ENCODE results near the gene PTPN6. TPM values are rescaled to one million over a fixed set of nuclear protein-coding genes. Genes with fewer than 3 reads are reported as not detected.

PTPN6 gene
- total RNA-seq, 1 experiment from 2014 or later = 19.8 TPM

DNA sequence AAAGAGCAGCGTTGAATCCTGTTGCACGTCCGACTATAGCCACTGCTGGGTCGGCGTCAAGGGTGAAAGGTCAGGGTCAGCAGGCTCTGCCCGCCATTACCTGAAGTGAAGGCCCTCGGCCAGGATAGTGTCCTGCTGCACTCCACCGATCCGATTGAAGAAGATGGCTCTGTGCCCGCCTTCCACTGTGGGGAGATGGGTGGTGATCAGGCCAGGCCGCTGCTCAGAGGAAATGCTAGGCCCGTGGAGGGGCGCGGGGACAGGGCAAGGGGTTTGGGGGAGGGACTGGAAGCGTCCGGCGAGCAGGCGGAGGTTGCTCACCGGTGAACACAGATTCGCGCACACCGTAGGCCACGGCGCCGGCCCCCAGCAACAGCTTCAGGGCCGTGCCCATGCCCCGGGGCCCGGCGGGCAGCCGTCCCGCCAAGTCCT lies 19.0 kb downstream of the PTPN6 start:
- Histone ChIP-seq H3K4me1 (ENCODE audit: insufficient read depth, low read length) (no peaks in the 10 kb centered on the region), H4K8ac (replicated peaks; ENCODE audit: insufficient read length, low read depth, low read length) (no peak overlapping the region), H4K20me1 (ENCODE audit: control insufficient read depth, insufficient read depth, insufficient read length) (peaks cover 1% of the 10 kb centered on the region), H3K79me1 (ENCODE audit: insufficient read depth, low read depth, low read length, poor library complexity, severe bottlenecking) (peaks cover 7% of the 10 kb centered on the region), H2BK120ac (ENCODE audit: low read depth, low read length, poor library complexity, severe bottlenecking) (peak overlapping the region; percentile 71), H3K27me3 (ENCODE audit: insufficient read depth, low read length) (no peaks in the 10 kb centered on the region), H3K23me2 (ENCODE audit: insufficient read length, low read depth, low read length, poor library complexity, severe bottlenecking) (peaks cover 4% of the 10 kb centered on the region), H4K91ac (ENCODE audit: insufficient read length, low read depth, low read length) (no peak overlapping the region), H3T11ph (ENCODE audit: low read length) (no peak overlapping the region), H3K18ac (ENCODE audit: insufficient read length, low read depth, low read length) (peak overlapping the region; percentile 83), H3K9ac (ENCODE audit: extremely low read depth, insufficient read length, low read length) (peak overlapping the region; percentile 97), H2AFZ (ENCODE audit: low read length) (no peak overlapping the region), H3K27ac (ENCODE audit: insufficient read length, low read depth, low read length) (peak overlapping the region; percentile 2), H3K23ac (ENCODE audit: insufficient read length, low read depth, low read length) (no peak overlapping the region), H2BK5ac (ENCODE audit: insufficient read length, low read length) (peak overlapping the region; percentile 36), H3K14ac (ENCODE audit: insufficient read depth, low read length) (peak overlapping the region; percentile 87), H3K4ac (ENCODE audit: low read depth, low read length) (no peak overlapping the region), H4K5ac (ENCODE audit: insufficient read length, low read depth, low read length) (peak overlapping the region; percentile 83), H3K79me2 (ENCODE audit: insufficient read depth, low read length) (peaks cover 15% of the 10 kb centered on the region; the same call in 1 of the 2 replicates), H3K9me3 (ENCODE audit: control insufficient read depth, low read depth, low read length) (no peaks in the 10 kb centered on the region), H3K56ac (ENCODE audit: insufficient read length, low read depth, low read length) (peak overlapping the region; percentile 13), H2BK20ac (ENCODE audit: low read depth, low read length, poor library complexity, severe bottlenecking) (no peak overlapping the region), H3K4me2 (ENCODE audit: insufficient read depth, insufficient read length, low read length) (peak overlapping the region; percentile 99), H2AK5ac (ENCODE audit: insufficient read length, low read length) (no peak overlapping the region), H2BK15ac (ENCODE audit: low read depth, low read length) (no peak overlapping the region), H2BK12ac (ENCODE audit: insufficient read length, low read depth, low read length) (no peak overlapping the region)
- no CpG with 5 or more reads among the region's 31 CpGs for WGBS (ENCODE audit: extremely low coverage, insufficient read length, low lambda C conversion rate)
- H3K4me1 Mint-ChIP-seq = peaks cover 25 to 34% of the 10 kb centered on the region in 2 experiments
- no peaks in the 10 kb centered on the region for H3K27me3 Mint-ChIP-seq (ENCODE audit: low read depth)
- H3K9me3 Mint-ChIP-seq = no peaks in the 10 kb centered on the region; a peak in 2 of 5 replicates
- peak overlapping the region; percentile 96 to 99 (median 99) for H3K27ac Mint-ChIP-seq
- no peak for DNase-seq
- peak overlapping the region; percentile 100 for H3K4me3 Mint-ChIP-seq
- peaks cover 46 to 77% (median 75%) of the 10 kb centered on the region in 3 experiments for H3K36me3 Mint-ChIP-seq (ENCODE audit: insufficient read depth in 1 of 3, low read depth in 3 of 3)
- TF ChIP-seq, protein P1, sequence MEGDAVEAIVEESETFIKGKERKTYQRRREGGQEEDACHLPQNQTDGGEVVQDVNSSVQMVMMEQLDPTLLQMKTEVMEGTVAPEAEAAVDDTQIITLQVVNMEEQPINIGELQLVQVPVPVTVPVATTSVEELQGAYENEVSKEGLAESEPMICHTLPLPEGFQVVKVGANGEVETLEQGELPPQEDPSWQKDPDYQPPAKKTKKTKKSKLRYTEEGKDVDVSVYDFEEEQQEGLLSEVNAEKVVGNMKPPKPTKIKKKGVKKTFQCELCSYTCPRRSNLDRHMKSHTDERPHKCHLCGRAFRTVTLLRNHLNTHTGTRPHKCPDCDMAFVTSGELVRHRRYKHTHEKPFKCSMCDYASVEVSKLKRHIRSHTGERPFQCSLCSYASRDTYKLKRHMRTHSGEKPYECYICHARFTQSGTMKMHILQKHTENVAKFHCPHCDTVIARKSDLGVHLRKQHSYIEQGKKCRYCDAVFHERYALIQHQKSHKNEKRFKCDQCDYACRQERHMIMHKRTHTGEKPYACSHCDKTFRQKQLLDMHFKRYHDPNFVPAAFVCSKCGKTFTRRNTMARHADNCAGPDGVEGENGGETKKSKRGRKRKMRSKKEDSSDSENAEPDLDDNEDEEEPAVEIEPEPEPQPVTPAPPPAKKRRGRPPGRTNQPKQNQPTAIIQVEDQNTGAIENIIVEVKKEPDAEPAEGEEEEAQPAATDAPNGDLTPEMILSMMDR (conservative IDR thresholded peaks at IDR 0.05) = no peak

All from H9 (cell line).